ENCODE measurements around the gene KCTD12.

Gene KCTD12

DNA sequence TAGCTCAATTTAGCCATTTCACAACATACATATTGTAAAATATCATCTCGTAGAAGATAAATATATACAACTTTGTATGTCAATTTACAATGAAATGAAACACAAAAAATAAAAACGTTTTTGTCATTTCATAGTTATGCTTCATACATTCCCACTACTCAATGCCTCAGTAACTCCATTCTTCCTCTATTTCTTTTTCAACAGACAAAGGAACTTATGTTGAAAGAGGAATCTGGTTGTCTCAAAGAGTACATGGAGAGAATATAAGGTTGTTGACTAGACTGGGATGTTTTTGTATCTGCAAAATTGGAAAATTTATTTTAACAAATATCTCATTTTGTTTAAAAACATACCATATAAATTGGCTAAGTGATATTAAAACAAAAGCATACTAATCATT is 12.8 kb downstream of the KCTD12 start:
- TF ChIP-seq, protein P1, sequence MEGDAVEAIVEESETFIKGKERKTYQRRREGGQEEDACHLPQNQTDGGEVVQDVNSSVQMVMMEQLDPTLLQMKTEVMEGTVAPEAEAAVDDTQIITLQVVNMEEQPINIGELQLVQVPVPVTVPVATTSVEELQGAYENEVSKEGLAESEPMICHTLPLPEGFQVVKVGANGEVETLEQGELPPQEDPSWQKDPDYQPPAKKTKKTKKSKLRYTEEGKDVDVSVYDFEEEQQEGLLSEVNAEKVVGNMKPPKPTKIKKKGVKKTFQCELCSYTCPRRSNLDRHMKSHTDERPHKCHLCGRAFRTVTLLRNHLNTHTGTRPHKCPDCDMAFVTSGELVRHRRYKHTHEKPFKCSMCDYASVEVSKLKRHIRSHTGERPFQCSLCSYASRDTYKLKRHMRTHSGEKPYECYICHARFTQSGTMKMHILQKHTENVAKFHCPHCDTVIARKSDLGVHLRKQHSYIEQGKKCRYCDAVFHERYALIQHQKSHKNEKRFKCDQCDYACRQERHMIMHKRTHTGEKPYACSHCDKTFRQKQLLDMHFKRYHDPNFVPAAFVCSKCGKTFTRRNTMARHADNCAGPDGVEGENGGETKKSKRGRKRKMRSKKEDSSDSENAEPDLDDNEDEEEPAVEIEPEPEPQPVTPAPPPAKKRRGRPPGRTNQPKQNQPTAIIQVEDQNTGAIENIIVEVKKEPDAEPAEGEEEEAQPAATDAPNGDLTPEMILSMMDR (IDR thresholded peaks at IDR 0.05; ENCODE audit: low read length, missing control alignments) = no peak
- DNase-seq (ENCODE audit: low read depth) = no peak
- no peak overlapping the region for H3K4me3 ChIP-seq (replicated peaks; ENCODE audit: low read depth, low read length)

DNA sequence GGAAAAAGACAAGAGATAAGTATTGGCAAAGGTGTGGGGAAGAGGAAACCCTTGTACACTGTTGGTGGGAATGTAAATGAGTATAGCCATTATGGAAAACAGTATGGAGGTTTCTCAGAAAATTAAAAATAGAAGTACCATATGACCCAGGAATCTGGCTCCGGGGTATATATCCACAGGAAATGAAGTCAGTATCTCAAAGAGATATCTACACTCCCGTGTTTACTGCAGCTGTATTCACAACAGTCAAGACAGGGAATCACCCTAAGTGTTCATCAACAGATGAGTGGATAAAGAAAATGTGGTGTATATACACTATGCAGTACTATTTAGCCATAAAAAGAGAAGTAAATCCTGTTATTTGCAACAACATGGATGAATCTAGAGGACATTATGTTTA is 13.5 kb downstream of the KCTD12 start:
- TF ChIP-seq, protein P1 (IDR thresholded peaks at IDR 0.05; ENCODE audit: low read length, missing control alignments) = no peak
- H3K4me3 ChIP-seq (replicated peaks; ENCODE audit: low read depth, low read length) = no peak overlapping the region
- DNase-seq (ENCODE audit: low read depth) = no peak

DNA sequence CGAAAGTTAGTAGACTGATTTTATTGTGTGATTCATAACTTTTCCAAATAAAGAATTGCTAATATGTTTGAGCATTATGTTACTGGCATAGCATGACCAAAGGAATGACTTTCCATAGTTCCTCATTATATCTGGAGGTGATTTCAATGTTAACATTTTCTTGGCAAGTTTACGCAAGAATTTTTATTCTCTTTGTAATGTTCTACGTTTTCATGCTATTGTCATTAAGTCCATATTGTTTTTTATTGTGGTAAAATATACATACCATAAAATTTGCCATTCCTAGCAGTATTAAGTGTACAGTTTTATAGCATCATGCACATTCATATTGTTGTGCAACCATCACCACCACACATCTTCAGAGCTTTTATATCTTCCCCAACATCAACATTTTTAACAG is 14.8 kb downstream of the KCTD12 start:
- TF ChIP-seq, protein P1 (IDR thresholded peaks at IDR 0.05; ENCODE audit: low read length, missing control alignments) = no peak

DNA sequence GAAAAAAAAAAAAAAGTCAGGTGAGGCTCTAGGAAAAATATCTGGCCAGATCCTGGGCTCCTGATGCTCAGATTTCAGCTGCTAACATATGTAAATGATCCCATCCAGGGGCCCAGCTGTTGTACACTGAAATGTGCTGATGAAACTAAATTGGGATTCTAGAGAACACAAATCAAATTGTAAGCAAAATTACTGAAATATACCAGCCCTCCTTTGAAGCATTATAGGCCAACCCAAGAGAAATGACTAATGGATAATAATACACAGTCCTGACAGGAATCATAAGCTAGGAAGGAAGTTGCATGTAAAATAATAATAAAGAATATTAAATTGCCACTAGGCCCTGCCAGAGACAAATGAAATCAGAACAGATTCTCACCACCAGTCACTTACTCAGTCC is 17.8 kb downstream of the KCTD12 start:
- H3K4me3 ChIP-seq (replicated peaks; ENCODE audit: low read depth, low read length) = no peak overlapping the region
- no peak for DNase-seq (ENCODE audit: low read depth)
- TF ChIP-seq, protein P1 (IDR thresholded peaks at IDR 0.05; ENCODE audit: low read length, missing control alignments) = no peak

More for the DNA sequence above, 14.8 kb downstream of the KCTD12 start:
- DNase-seq (ENCODE audit: low read depth) = no peak
- H3K4me3 ChIP-seq (replicated peaks; ENCODE audit: low read depth, low read length) = no peak overlapping the region

DNA sequence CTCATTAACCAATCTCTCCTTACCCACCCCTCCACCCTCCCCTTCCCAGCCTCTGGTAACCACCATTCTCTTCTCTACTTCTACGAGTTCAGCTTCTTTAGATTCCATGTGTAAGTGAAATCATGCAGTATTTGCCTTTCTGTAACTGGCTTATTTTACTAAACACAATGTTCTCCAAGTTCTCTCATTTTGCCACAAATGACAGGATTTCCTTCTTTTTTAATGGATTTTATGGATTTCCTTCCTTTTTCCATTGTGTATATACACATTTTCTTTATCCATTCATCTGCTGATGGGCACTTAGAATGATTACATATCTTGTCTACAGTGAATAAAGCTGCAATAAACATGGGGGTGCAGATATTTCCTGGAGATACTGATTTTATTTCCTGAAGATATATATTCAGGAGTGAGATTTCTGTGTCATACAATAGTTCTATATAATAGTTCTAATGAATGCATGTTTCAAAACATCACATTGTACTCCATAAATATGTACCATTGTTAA is 20.2 kb downstream of the KCTD12 start:
- H3K4me3 ChIP-seq (replicated peaks; ENCODE audit: low read depth, low read length) = no peak overlapping the region
- TF ChIP-seq, protein P1 (IDR thresholded peaks at IDR 0.05; ENCODE audit: low read length, missing control alignments) = no peak
- DNase-seq (ENCODE audit: low read depth) = no peak

DNA sequence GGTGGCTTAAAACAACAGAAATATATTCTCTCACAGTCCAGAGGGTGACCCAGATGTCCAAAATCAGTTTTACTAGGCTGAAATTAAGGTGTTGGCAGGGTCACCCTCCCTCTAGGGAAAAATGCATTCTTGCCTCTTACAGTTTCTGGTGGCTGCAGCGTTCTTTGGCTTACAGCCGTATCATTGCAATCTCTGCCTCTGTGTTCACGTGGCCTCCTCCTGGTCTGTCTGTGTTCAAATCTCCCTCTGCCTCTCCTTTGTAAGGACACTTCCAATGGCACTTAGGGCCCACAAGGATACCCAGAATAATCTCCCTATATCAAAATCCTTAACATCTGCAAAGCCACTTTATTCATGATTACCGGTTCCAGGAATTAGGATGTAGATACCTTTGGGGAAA is 21.1 kb downstream of the KCTD12 start:
- H3K4me3 ChIP-seq (replicated peaks; ENCODE audit: low read depth, low read length) = no peak overlapping the region
- TF ChIP-seq, protein P1 (IDR thresholded peaks at IDR 0.05; ENCODE audit: low read length, missing control alignments) = no peak
- no peak for DNase-seq (ENCODE audit: low read depth)

DNA sequence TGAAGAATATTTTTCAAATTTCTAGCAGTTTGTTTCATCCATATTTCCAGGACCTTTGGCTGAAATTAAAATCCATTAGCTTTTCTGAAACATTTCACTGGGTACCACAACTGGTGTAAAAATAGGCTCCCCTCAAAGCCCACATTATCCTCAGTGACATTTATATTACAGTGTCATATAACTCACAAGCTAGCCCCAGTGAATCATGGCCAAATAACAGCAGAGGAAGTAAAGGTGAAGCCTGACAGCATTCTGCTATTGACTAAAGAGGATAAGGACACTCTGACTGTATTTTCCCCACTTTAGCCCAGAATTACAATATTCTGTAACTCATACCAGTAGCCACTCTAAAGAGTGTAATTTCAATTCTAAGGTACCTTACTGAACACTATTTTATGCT is 21.9 kb downstream of the KCTD12 start:
- TF ChIP-seq, protein P1 (IDR thresholded peaks at IDR 0.05; ENCODE audit: low read length, missing control alignments) = no peak
- no peak overlapping the region for H3K4me3 ChIP-seq (replicated peaks; ENCODE audit: low read depth, low read length)
- no peak for DNase-seq (ENCODE audit: low read depth)

All from fibroblast of pulmonary artery (primary cell).